ENCODE results near the gene CCL2. TPM values are rescaled to one million over a fixed set of nuclear protein-coding genes. Genes with fewer than 3 reads are reported as not detected.
A peak's percentile ranks its signal among the peaks of the same experiment; 100 is the strongest.

Gene CCL2
- total RNA-seq, 1 donor from 2014 or later: 59.3 TPM

- TF ChIP-seq, protein P1, sequence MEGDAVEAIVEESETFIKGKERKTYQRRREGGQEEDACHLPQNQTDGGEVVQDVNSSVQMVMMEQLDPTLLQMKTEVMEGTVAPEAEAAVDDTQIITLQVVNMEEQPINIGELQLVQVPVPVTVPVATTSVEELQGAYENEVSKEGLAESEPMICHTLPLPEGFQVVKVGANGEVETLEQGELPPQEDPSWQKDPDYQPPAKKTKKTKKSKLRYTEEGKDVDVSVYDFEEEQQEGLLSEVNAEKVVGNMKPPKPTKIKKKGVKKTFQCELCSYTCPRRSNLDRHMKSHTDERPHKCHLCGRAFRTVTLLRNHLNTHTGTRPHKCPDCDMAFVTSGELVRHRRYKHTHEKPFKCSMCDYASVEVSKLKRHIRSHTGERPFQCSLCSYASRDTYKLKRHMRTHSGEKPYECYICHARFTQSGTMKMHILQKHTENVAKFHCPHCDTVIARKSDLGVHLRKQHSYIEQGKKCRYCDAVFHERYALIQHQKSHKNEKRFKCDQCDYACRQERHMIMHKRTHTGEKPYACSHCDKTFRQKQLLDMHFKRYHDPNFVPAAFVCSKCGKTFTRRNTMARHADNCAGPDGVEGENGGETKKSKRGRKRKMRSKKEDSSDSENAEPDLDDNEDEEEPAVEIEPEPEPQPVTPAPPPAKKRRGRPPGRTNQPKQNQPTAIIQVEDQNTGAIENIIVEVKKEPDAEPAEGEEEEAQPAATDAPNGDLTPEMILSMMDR (IDR thresholded peaks at IDR 0.05): no peak
- no peaks in the 10 kb centered on the region for H3K36me3 Mint-ChIP-seq (ENCODE audit: unreplicated experiment)
- H3K4me3 Mint-ChIP-seq (ENCODE audit: unreplicated experiment): no peak overlapping the region
- H3K4me1 Mint-ChIP-seq (ENCODE audit: unreplicated experiment): peaks cover 29% of the 10 kb centered on the region
- no peaks in the 10 kb centered on the region for H3K27me3 Mint-ChIP-seq (ENCODE audit: unreplicated experiment)
- DNase-seq (ENCODE audit: extremely low spot score, unreplicated experiment): no peak
- no peaks in the 10 kb centered on the region for H3K9me3 Mint-ChIP-seq (ENCODE audit: unreplicated experiment)
- H3K27ac Mint-ChIP-seq (ENCODE audit: unreplicated experiment): no peak overlapping the region
Observed at GRCh38 chr17:34305606-34306005, 50.5 kb downstream of the CCL2 start.

- no peak overlapping the region for H3K27ac Mint-ChIP-seq (ENCODE audit: unreplicated experiment)
- H3K9me3 Mint-ChIP-seq (ENCODE audit: unreplicated experiment): no peaks in the 10 kb centered on the region
- TF ChIP-seq, protein P1 (IDR thresholded peaks at IDR 0.05): peak; percentile 41
- peaks cover 26% of the 10 kb centered on the region for H3K4me1 Mint-ChIP-seq (ENCODE audit: unreplicated experiment)
- no peaks in the 10 kb centered on the region for H3K27me3 Mint-ChIP-seq (ENCODE audit: unreplicated experiment)
- H3K36me3 Mint-ChIP-seq (ENCODE audit: unreplicated experiment): no peaks in the 10 kb centered on the region
- DNase-seq (ENCODE audit: extremely low spot score, unreplicated experiment): peak; percentile 25
- H3K4me3 Mint-ChIP-seq (ENCODE audit: unreplicated experiment): no peak overlapping the region
Observed at GRCh38 chr17:34306466-34306865, 51.4 kb downstream of the CCL2 start.

Other genes with a start within 250 kb of the CCL2 start
- not detected in 2 replicates for gene CCL7, start 14.9 kb downstream of the CCL2 start, total RNA-seq
- gene CCL11, start 30.5 kb downstream of the CCL2 start, total RNA-seq: not detected in 2 replicates
- not detected in 2 replicates for gene CCL8, start 64.2 kb downstream of the CCL2 start, total RNA-seq
- not detected in 2 replicates for gene CCL13, start 101.2 kb downstream of the CCL2 start, total RNA-seq
- gene CCL1, start 107.9 kb downstream of the CCL2 start, total RNA-seq: not detected in 2 replicates